ENCODE measurements around the gene TBX15.

Gene TBX15

GRCh38 chr1:118861216-118861615 is 126.9 kb downstream of the TBX15 start:
- DNase-seq (ENCODE audit: low read depth): no peak
- no peak overlapping the region for H3K4me3 ChIP-seq (ENCODE audit: low read depth, low read length)
- TF ChIP-seq MYC (IDR thresholded peaks at IDR 0.05; ENCODE audit: low read depth, low read length) (no peak), MAX (IDR thresholded peaks at IDR 0.05; ENCODE audit: low read depth, low read length) (no peak), CTCF (IDR thresholded peaks at IDR 0.05; ENCODE audit: low read depth, low read length) (no peak), POLR2A (IDR thresholded peaks at IDR 0.05; ENCODE audit: extremely low read depth, insufficient read length) (no peak)

GRCh38 chr1:118859999-118860398 is 128.1 kb downstream of the TBX15 start:
- no peak overlapping the region for H3K4me3 ChIP-seq (ENCODE audit: low read depth, low read length)
- TF ChIP-seq CTCF (IDR thresholded peaks at IDR 0.05; ENCODE audit: low read depth, low read length): no peak
- TF ChIP-seq POLR2A (IDR thresholded peaks at IDR 0.05; ENCODE audit: extremely low read depth, insufficient read length): no peak
- TF ChIP-seq MYC (IDR thresholded peaks at IDR 0.05; ENCODE audit: low read depth, low read length): no peak
- no peak for TF ChIP-seq MAX (IDR thresholded peaks at IDR 0.05; ENCODE audit: low read depth, low read length)
- no peak for DNase-seq (ENCODE audit: low read depth)

GRCh38 chr1:118846443-118846842 is 141.7 kb downstream of the TBX15 start:
- H3K4me3 ChIP-seq (ENCODE audit: low read depth, low read length): no peak overlapping the region
- no peak for TF ChIP-seq CTCF (IDR thresholded peaks at IDR 0.05; ENCODE audit: low read depth, low read length)
- no peak for TF ChIP-seq POLR2A (IDR thresholded peaks at IDR 0.05; ENCODE audit: extremely low read depth, insufficient read length)
- no peak for DNase-seq (ENCODE audit: low read depth)

- no peak for DNase-seq (ENCODE audit: low read depth)
- H3K4me3 ChIP-seq (ENCODE audit: low read depth, low read length): no peak overlapping the region
- TF ChIP-seq POLR2A (IDR thresholded peaks at IDR 0.05; ENCODE audit: extremely low read depth, insufficient read length) (no peak), MAX (IDR thresholded peaks at IDR 0.05; ENCODE audit: low read depth, low read length) (no peak), CTCF (IDR thresholded peaks at IDR 0.05; ENCODE audit: low read depth, low read length) (no peak), MYC (IDR thresholded peaks at IDR 0.05; ENCODE audit: low read depth, low read length) (no peak)
Measured at GRCh38 chr1:118842452-118843201, 145.5 kb downstream of the TBX15 start.

- no peak overlapping the region for H3K4me3 ChIP-seq (ENCODE audit: low read depth, low read length)
- TF ChIP-seq MAX (IDR thresholded peaks at IDR 0.05; ENCODE audit: low read depth, low read length) (no peak), MYC (IDR thresholded peaks at IDR 0.05; ENCODE audit: low read depth, low read length) (no peak), POLR2A (IDR thresholded peaks at IDR 0.05; ENCODE audit: extremely low read depth, insufficient read length) (no peak), CTCF (IDR thresholded peaks at IDR 0.05; ENCODE audit: low read depth, low read length) (no peak)
- DNase-seq (ENCODE audit: low read depth): peak; percentile 4
Measured at GRCh38 chr1:118841521-118841920, 146.6 kb downstream of the TBX15 start.
